Inflammatory macrophage treated with lipopolysaccharide for 4 hours (primary cell): ENCODE data around the gene RAD50.
"Not testable (repeated sequence)": the region's sequence is repeated elsewhere in the genome, so short reads cannot be mapped to it uniquely, and the experiment has no call there.

ENCODE experiments used
- DNase-seq: peaks from one replicate; pipeline ENCODE4 v3.0.0-alpha.2; 2020

RAD50 gene

GRCh38 chr5:132556763-132557477, at the start of gene RAD50:
Gene RAD50, plus strand, starts transcription at chr5:132556977. Its CDS starts 348 bp downstream, at chr5:132557325.
- DNase-seq = peak; percentile 90

- DNase-seq = peak; percentile 41
Measured at GRCh38 chr5:132510076-132510475, 46.7 kb upstream of the RAD50 start.

- not testable (repeated sequence) for DNase-seq
Measured at GRCh38 chr5:132513618-132514336, 43.0 kb upstream of the RAD50 start.

GRCh38 chr5:132522067-132522466, 34.7 kb upstream of the RAD50 start:
- not testable (repeated sequence) for DNase-seq

GRCh38 chr5:132524877-132525276, 31.9 kb upstream of the RAD50 start:
- not testable (repeated sequence) for DNase-seq

GRCh38 chr5:132525299-132525724, 31.5 kb upstream of the RAD50 start:
- DNase-seq = peak; percentile 49

GRCh38 chr5:132526290-132526973, 30.3 kb upstream of the RAD50 start:
- DNase-seq = peak; percentile 59

GRCh38 chr5:132526974-132527564, 29.7 kb upstream of the RAD50 start:
- no peak for DNase-seq

GRCh38 chr5:132528021-132528420, 28.8 kb upstream of the RAD50 start:
- no peak for DNase-seq

- DNase-seq = no peak
Measured at GRCh38 chr5:132528866-132529634, 27.7 kb upstream of the RAD50 start.

GRCh38 chr5:132530946-132531345, 25.8 kb upstream of the RAD50 start:
- DNase-seq = no peak

- no peak for DNase-seq
Measured at GRCh38 chr5:132539716-132540115, 17.1 kb upstream of the RAD50 start.

- no peak for DNase-seq
Measured at GRCh38 chr5:132540149-132540548, 16.6 kb upstream of the RAD50 start.

- DNase-seq = no peak
Measured at GRCh38 chr5:132540764-132541163, 16.0 kb upstream of the RAD50 start.

GRCh38 chr5:132543472-132544201, 13.1 kb upstream of the RAD50 start, which contains the start of gene IL5:
Gene IL5, minus strand, starts transcription at chr5:132543522. Its CDS starts 44 bp downstream, at chr5:132543478.
- DNase-seq = no peak

GRCh38 chr5:132546108-132546507, 10.7 kb upstream of the RAD50 start:
- no peak for DNase-seq

- no peak for DNase-seq
Measured at GRCh38 chr5:132547269-132547668, 9.5 kb upstream of the RAD50 start.

- DNase-seq = not testable (repeated sequence)
Measured at GRCh38 chr5:132548834-132549233, 7.9 kb upstream of the RAD50 start.

- DNase-seq = no peak
Measured at GRCh38 chr5:132549576-132549975, 7.2 kb upstream of the RAD50 start.

- DNase-seq = no peak
Measured at GRCh38 chr5:132556153-132556762, 519 bp upstream of the RAD50 start.
